ENCODE data around the gene TOX2.

The TOX2 gene

GRCh38 chr20:44099832-44100231 is 185.2 kb downstream of the TOX2 start:
- DNase-seq, result no peak
- Histone ChIP-seq H3K27me3 (no peaks in the 10 kb centered on the region), H3K4me3 (ENCODE audit: low read depth, low read length) (no peak overlapping the region), H3K36me3 (no peaks in the 10 kb centered on the region), H3K4me1 (no peaks in the 10 kb centered on the region), H3K9me3 (no peaks in the 10 kb centered on the region; the same call in 1 of the 2 replicates)
- no peak for TF ChIP-seq CTCF (IDR thresholded peaks at IDR 0.05; ENCODE audit: low read depth, low read length)

GRCh38 chr20:44102582-44102981 is 187.9 kb downstream of the TOX2 start:
- Histone ChIP-seq H3K27me3 (no peaks in the 10 kb centered on the region), H3K9me3 (no peaks in the 10 kb centered on the region; the same call in 1 of the 2 replicates), H3K4me1 (no peaks in the 10 kb centered on the region), H3K4me3 (ENCODE audit: low read depth, low read length) (no peak overlapping the region), H3K36me3 (no peaks in the 10 kb centered on the region)
- DNase-seq, result no peak
- no peak for TF ChIP-seq CTCF (IDR thresholded peaks at IDR 0.05; ENCODE audit: low read depth, low read length)

GRCh38 chr20:44104798-44105517 is 190.3 kb downstream of the TOX2 start:
- Histone ChIP-seq H3K4me1 (no peaks in the 10 kb centered on the region), H3K27me3 (no peaks in the 10 kb centered on the region), H3K4me3 (ENCODE audit: low read depth, low read length) (no peak overlapping the region), H3K9me3 (no peaks in the 10 kb centered on the region; the same call in 1 of the 2 replicates), H3K36me3 (no peaks in the 10 kb centered on the region)
- DNase-seq, result peak; percentile 36
- TF ChIP-seq CTCF (IDR thresholded peaks at IDR 0.05; ENCODE audit: low read depth, low read length), result no peak

- H3K36me3 ChIP-seq, result no peaks in the 10 kb centered on the region
- no peaks in the 10 kb centered on the region for H3K27me3 ChIP-seq
- H3K4me1 ChIP-seq, result no peaks in the 10 kb centered on the region
- no peak overlapping the region for H3K4me3 ChIP-seq (ENCODE audit: low read depth, low read length)
- no peaks in the 10 kb centered on the region; the same call in 1 of the 2 replicates for H3K9me3 ChIP-seq
- DNase-seq, result no peak
- no peak for TF ChIP-seq CTCF (IDR thresholded peaks at IDR 0.05; ENCODE audit: low read depth, low read length)
Observed at GRCh38 chr20:44106615-44107014, 192.0 kb downstream of the TOX2 start.

- DNase-seq, result no peak
- TF ChIP-seq CTCF (IDR thresholded peaks at IDR 0.05; ENCODE audit: low read depth, low read length), result peak; percentile 15; the same call in 1 of the 2 replicates
- Histone ChIP-seq H3K27me3 (no peaks in the 10 kb centered on the region), H3K36me3 (no peaks in the 10 kb centered on the region), H3K4me1 (no peaks in the 10 kb centered on the region), H3K9me3 (no peaks in the 10 kb centered on the region), H3K4me3 (ENCODE audit: low read depth, low read length) (no peak overlapping the region)
Observed at GRCh38 chr20:44109951-44110361, 195.3 kb downstream of the TOX2 start.

- Histone ChIP-seq H3K9me3 (no peaks in the 10 kb centered on the region), H3K4me3 (ENCODE audit: low read depth, low read length) (no peak overlapping the region), H3K4me1 (no peaks in the 10 kb centered on the region), H3K27me3 (peaks cover 6% of the 10 kb centered on the region), H3K36me3 (no peaks in the 10 kb centered on the region)
- TF ChIP-seq CTCF (IDR thresholded peaks at IDR 0.05; ENCODE audit: low read depth, low read length), result no peak
- no peak for DNase-seq
Observed at GRCh38 chr20:44110816-44111568, 196.3 kb downstream of the TOX2 start.

All from BE2C (cell line).